HG02970 (cell line): Measurements from ENCODE around the gene FAH.
"Not testable (repeated sequence)": the region's sequence is repeated elsewhere in the genome, so short reads cannot be mapped to it uniquely, and the experiment has no call there.

ENCODE experiments used
- ATAC-seq: cut with Tn5 transposase; IDR thresholded peaks from one replicate; pipeline ENCODE4 v1.9.1; 2021; ENCODE audit warnings: mild to moderate bottlenecking, moderate library complexity, moderate number of reproducible peaks; ENCODE audit not compliant: unreplicated experiment, low FRiP score

Gene FAH

GRCh38 chr15:80152896-80153876, at the start of gene FAH:
Gene FAH (plus strand): TSS chr15:80152999. CDS start chr15:80153055, 56 bp downstream.
- peak; percentile 46 for ATAC-seq

DNA sequence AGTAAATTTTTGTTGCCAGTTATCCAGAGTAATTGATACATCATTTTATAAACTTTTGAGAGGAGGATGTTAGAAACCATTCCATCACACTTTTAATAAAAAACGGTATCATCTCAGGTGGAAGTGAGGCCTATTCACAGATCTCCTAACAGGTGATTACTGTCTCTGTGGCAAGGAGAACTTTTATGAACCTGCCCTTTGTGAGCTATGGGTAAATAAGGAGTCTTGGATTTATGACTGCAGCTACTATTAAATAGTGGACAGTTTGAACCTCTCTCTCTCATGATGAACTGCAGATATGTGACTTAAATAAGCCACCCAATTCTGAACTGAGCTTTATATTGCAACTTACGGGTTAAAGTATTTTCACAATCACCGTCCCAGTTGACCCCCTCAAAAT, 47.6 kb upstream of the FAH start:
- no peak for ATAC-seq

DNA sequence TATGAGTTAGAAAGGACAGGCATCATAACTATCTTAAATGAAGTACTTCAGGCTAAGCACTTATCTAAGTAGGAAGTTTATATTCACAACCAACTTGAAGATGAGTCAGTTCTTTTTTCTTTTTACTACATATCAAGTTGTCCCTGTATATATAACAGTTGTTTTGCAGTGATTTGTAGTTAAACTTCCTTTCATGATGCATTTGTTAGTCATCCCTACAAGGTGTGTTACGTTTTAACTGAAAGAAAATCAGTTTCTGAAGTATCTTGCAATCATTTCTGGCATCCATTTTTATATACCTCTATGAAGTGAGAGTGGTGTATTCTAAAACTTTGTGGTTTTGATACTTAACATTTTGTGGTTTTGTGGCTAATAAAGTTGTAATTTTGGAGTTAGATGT, 47.2 kb upstream of the FAH start:
- no peak for ATAC-seq

- ATAC-seq: no peak
Measured at GRCh38 chr15:80106051-80106450, 46.7 kb upstream of the FAH start.

DNA sequence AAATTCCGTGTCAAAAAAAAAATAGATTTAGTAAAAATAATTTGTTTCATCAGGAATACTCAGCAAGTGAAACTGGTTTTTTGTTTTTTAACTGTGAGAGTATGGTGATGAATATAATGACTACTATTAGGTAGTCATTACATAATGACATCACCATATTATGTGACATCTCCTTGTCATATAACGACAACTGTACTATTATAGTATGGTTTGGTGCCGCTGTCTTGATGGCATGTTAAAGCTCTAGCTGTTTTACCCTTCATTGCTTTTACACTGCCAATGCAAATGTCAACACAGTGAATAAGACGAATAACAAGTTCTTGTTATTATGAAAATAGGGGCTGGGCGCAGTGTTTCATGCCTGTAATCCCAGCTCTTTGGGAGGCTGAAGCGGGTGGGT, 45.6 kb upstream of the FAH start:
- no peak for ATAC-seq

DNA sequence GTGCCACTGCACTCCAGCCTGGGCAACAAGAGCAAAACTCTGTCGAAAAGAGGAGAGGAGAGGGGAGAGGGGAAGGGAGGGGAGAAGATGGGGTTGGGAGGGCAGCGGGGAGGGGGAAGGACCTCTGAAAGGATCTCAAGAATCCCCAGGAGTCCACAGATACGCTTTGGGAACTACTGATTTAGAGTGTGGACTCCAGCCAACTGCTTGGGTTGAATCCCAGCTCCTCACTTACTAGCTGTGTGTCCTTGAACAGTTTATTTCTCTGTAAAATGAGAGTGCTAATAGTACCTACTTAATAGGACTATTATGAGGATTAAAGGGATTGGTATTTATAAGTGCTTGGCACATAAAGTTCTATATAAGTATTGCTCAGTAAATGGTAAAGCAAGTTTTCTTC, 45.0 kb upstream of the FAH start:
- no peak for ATAC-seq

DNA sequence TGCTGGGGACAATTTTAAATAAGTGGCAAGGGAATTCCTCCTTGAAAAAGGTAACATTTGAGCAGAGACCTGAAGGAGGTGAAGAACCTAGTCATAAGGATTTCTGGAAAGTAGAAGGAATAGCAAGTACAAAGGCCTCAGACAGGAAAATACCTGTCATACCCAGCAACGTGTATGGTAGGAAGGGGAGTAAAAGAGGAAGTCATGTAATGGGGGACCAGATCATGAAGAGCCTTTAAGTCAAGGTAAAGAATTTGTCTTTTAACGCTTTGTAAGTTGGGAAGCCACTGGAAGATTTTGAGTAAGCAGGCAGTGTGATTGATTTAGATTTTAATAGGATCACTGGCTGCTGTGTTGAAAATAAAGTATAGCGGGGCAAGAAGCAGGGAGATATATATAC, 43.4 kb upstream of the FAH start:
- no peak for ATAC-seq

GRCh38 chr15:80110920-80111319, 41.9 kb upstream of the FAH start:
- no peak for ATAC-seq

- ATAC-seq: no peak
Measured at GRCh38 chr15:80114114-80114513, 38.7 kb upstream of the FAH start.

GRCh38 chr15:80115021-80115420, 37.8 kb upstream of the FAH start:
- no peak for ATAC-seq

DNA sequence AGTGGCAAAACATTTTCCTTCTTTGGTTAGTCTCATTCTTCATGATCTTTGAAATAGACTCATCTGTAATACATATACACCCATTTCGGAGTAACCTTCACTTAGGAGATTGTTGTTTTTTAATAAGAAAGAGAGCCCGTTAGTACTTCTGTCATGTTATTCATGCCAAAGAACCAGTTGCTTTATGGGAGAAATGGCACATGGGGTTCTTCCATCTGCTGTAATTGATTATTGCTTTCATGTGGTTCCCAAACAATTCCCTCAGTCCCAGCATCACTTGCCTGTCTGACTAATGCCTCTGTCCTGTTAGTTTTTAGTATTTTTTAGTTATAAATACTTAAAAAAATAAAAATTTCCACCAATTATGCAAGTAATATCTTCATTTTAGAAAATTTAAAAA, 33.8 kb upstream of the FAH start:
- no peak for ATAC-seq

GRCh38 chr15:80120636-80121035, 32.2 kb upstream of the FAH start:
- no peak for ATAC-seq

DNA sequence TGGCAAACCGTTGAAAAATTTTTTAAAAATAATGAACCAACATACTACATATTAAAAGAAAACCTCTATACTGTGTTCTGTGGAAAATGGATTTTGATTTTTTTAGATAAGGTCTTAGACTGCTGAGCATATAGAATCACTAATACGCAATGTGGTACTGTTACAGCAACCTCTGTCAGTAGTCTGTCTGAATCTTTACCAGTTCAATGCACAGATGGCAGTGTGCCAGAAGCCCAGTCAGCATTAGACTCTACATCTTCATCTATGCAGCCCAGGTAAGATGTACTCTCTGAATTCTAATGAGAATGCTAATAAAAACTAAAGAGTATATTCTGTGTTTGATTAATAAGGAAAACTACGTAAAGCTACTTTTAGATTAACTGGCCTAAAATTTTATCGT, 31.3 kb upstream of the FAH start:
- no peak for ATAC-seq

DNA sequence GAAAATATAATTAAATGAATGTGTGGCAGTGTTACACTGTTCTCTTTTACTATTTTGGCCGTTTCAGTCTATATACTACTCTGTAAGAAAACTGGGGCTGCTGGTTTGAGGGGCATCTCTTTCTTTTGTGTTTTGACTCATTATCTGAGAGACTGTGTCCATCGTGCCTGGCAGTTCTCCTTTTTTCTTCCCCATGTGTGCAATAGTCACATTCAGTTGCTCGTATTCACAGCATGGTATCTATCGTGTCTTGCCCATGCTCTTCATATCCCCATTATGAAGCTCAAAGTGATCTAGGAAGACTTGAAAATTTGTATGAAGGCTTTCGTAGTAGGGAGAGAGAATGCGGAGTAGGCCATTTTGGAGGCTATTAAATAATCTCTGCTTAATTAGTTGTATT, 29.8 kb upstream of the FAH start:
- no peak for ATAC-seq

- not testable (repeated sequence) for ATAC-seq
Measured at GRCh38 chr15:80127253-80127652, 25.5 kb upstream of the FAH start.

DNA sequence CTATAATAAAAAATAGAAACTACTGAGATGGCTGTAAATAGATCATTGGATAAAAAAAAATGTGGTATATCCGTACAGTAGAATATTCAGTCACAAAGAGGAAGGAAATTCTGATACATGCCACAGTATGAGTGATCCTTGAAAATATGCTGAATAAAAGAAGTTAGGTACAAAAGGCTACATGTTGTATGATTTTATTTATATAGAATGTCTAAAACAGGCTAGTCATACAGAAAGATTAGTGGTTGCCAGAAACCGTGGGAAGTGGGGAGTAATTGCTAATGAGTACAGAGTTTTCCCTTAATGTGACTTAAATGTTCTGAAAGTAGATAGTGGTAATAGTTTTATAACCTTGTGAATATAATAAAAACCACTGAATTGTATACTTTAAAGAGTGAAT, 24.9 kb upstream of the FAH start:
- ATAC-seq: no peak

DNA sequence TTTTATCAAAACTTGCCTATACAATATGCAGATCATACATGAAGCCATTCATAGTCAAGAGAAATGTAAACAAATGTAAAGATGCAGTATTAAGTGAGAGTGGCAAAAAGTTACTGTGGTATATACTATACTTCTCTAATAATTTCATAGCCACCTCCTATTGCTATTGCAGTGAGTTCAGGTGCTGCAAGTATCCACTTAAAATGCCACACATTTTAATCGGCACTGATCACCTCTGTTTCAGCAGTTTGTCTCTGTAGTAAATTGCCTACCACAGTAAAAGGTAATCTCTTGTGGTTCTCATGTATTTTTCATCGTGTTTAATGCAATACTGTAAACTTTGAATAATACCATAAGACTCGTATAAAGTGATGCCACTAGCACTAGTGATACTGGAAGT, 20.4 kb upstream of the FAH start:
- ATAC-seq: no peak

DNA sequence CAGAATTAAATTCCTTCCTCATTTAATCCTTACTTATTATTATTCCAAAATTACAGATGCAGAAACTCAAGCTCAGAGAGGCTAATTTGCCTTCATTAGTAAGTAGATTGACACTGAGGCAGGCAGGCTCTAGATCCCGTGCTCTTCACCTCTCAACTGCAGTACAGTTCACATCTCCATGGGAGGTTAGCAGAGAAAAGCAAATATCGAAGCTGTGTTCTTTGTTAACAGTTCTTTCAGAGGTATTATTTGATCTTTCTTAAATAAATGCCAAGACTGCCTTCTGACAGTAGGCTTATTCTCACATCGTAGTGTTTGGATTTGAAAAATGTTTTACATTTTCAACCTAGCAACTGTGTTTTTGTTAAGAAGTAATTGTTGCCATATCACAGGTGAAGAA, 15.9 kb upstream of the FAH start:
- ATAC-seq: no peak

- no peak for ATAC-seq
Measured at GRCh38 chr15:80138961-80139360, 13.8 kb upstream of the FAH start.

GRCh38 chr15:80140909-80141308, 11.9 kb upstream of the FAH start:
- no peak for ATAC-seq

DNA sequence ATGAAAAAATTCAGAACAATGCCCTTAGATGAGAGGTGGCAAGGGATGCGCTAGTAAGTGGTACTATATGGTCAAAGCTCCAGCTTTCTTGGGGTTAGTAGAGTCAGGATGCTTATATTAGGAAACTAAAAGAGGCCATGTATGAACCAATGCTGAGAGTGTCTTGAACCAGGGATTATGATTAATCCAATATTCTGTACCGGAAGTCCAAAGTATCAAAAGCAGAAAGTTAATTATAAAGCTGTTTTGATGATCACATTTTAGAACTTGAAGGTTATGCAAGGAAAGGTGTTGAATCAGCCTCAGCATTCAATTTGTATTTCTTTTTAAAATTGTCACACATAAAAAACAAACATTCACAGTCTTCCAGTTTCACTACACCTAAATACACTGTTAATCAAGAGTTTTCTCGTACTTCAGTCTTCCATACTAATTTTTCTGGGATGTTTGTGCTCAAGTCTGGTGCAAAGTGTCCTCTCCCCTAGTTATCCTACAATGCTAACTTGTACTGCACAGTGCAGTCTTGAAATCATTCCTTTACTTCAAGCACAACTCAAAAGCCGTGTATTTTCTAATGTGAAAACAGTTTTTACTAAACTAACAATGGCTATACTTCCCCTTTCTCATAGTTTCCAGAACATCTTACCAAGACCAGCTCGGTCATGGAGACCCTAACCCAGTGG, 10.7 kb upstream of the FAH start:
- no peak for ATAC-seq

DNA sequence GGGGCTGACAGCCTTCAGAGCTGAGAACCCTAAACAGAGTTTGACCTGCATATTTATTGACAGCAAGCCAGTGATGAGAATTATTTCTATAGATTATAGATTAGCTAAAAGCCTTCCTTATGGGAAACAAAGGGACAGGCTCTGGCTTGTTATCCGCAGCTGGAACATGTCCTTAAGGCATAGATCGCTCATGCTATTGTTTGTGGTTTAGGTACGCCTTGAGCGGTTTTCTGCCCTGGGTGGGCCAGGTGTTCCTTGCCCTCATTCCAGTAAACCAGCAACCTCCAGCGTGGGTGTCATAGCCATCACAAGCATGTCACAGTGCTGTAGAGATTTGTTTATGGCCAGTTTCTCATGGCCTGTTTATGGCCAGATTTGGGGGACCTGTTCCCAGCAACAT, 10.2 kb upstream of the FAH start:
- ATAC-seq: no peak
